ENCODE data around the gene BLTP3A.

The BLTP3A gene

DNA sequence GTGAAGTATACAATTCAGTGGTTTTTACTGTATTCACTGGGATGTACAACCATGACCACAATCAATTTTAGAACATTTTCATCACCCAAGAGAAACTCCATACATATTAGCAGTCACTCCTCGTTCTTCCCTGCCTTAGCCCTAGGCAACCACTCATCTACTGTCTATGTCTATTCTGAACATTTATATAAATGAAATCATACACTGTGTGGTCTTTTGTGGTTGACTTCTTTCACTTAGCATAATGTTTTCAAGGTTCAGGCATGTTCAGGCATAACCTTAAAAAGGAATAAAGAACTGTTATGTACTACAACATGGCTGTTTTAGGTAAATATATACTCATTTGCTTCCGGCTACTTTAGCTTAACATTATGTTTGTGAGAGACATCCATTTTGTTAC lies 37.3 kb downstream of the BLTP3A start:
- no peak for DNase-seq (ENCODE audit: low read depth in 2 of 2)

DNA sequence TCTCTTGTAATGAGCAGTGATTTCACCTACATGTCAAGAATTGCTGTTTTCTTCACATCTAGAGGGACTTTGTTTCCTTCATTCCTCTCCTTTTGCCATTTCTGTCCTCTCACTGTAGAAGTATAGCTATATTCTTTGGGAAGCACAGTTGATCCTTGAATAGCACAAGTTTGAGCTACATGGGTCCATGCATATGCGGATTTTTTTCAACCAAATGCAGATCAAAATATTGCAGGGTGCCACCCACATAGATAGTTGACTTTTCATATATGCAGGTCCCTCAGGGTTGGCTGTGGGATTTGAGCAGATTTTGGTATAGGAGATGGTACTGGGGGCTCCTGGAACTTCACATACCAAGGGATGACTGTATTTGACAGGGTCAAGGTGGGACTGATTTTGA lies 41.1 kb downstream of the BLTP3A start:
- no peak for DNase-seq (ENCODE audit: low read depth in 2 of 2)

DNA sequence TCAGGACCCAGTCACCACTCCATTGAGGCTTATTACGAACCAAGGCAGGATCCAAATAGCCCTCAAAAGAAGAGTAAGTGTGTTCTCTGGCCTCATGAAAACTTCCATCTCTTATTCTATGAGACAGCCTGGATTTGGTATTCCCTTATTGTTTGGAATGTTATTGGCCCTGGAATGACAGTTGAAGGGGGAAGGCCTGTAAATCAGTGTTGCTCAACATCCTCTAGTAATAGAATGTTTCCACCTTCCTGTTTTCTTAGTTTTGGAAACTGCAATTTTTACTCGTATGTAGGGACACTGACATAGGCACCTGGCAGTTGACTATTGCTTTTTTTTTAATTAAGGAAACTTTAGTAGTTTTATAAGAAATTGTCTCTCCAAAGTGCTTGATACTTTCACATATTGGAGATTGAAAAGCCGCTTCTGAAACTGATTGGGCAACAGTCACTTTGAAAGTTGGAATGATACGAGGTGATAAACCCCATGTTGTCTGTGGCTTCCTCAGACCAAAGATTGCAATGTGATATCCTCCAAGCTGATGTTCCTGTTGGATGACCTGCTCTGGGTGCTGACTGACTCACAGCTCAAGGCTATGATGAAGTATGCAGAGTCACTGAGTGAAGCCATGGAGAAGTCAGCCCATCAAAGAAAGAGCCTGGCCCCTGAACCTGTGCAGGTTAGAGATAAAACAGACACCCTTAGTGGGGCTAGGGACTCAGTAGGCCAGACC lies 43.1 kb downstream of the BLTP3A start:
- no peak for DNase-seq (ENCODE audit: low read depth in 2 of 2)

DNA sequence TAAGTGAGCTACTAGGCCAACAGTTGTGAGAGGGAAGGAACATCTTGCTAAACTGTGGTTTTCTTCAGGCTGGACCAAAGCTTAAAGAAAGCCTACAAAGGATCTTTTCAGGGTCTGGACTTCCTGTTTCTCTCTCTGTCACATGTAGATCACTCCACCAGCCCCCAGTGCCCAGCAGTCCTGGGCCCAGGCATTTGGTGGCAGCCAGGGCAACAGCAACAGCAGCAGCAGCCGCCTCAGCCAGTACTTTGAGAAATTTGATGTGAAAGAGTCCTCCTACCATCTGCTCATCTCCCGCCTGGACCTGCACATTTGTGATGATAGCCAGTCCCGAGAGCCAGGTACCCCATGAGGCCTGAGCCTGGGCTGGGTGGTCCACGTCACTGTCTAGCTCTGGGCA lies 44.1 kb downstream of the BLTP3A start:
- DNase-seq (ENCODE audit: low read depth in 2 of 2) = no peak

DNA sequence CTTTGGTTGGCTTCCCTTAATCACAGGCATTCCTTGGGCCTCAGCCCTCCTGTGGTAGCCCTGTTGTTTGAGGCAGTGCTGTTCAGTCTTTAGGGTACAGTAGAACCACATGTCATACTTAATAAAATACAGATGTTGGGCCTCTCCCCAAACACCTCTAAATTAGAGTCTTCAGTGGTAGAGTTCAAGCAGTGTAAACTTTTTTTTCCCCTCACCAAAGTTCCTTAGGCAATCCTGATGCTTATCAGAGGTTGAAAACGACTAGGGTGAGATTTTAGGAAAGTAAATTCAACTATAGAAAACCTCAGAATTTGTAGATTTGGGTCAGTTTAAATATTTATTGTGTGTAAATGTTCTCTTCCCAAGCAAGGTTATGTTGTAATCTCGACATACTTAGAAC lies 44.6 kb downstream of the BLTP3A start:
- DNase-seq (ENCODE audit: low read depth in 2 of 2) = no peak

DNA sequence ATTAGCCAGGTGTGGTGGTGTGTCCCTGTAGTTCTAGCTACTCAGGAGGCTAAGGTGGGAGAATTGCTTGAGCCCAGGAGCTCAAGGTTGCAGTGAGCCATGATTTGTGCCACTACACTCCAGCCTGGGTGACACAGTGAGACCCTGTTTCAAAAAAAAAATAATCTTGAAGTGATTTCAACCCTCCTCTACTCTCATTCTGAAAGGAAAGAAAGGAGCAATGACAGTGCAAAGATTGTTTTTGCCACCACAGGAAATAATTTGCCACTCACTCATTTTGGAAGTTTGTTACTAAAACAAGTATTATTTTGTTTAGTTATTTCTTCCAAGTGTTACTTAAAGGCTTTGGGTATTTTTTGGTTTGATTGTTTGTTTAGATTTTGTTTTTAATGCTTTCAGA lies 45.6 kb downstream of the BLTP3A start:
- no peak for DNase-seq (ENCODE audit: low read depth in 2 of 2)

DNA sequence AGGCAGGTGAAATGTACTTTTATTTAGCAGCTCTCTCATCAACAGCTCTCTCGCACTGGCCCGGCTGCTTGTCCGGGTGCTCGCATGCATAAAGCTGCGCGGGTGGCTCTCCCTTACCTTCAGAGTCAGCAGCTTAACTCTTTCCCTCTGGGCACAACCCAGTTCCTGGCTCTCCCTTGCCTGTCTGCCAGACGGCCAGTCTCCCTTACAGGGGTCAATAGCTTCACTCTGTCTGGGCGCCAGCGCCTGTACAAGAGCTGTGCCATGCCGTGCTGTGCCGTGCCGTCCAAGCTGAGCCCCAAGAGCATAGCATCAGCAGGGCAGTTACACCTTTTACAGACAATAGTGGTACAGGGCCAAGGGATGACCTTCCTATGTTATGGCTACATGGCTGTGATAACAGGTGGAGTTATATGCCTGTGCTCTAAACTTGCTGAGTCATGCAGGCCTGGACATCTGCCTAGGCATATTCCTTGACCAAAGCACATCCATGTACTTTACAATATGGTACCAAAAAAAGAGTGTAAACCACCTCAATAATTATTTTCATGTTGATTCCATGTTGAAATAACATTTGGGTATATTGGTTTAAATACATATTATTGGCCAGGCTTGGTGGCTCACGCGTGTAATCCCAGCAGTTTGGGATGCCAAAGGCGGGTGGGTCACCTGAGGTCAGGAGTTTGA lies 47.9 kb downstream of the BLTP3A start:
- DNase-seq (ENCODE audit: low read depth in 2 of 2) = no peak
